Fibroblast of skin of left quadriceps (primary cell): ENCODE results near the gene WASHC2C.
"Not testable (repeated sequence)": the region's sequence is repeated elsewhere in the genome, so short reads cannot be mapped to it uniquely, and the experiment has no call there.

Experiments used
- DNase-seq, 2 experiments: peaks; one replicate each; pipeline ENCODE4 v3.0.0-alpha.2; 2013; ENCODE audit warnings: low read depth in 2 of 2

Gene WASHC2C

GRCh38 chr10:45761622-45762021 is 34.6 kb downstream of the WASHC2C start:
- DNase-seq, result not testable (repeated sequence)

- not testable (repeated sequence) for DNase-seq
Observed at GRCh38 chr10:45763037-45763436, 36.0 kb downstream of the WASHC2C start.

GRCh38 chr10:45768334-45768733 is 41.3 kb downstream of the WASHC2C start:
- not testable (repeated sequence) for DNase-seq

GRCh38 chr10:45771757-45772461 is 44.8 kb downstream of the WASHC2C start:
- DNase-seq, result not testable (repeated sequence)

GRCh38 chr10:45786217-45786616 is 59.2 kb downstream of the WASHC2C start:
- not testable (repeated sequence) for DNase-seq

GRCh38 chr10:45787212-45787741 is 60.2 kb downstream of the WASHC2C start:
- DNase-seq, result not testable (repeated sequence)

GRCh38 chr10:45789991-45790390 is 62.9 kb downstream of the WASHC2C start:
- DNase-seq, result not testable (repeated sequence)

- not testable (repeated sequence) for DNase-seq
Observed at GRCh38 chr10:45790694-45791426, 63.8 kb downstream of the WASHC2C start.

- not testable (repeated sequence) for DNase-seq
Observed at GRCh38 chr10:45794761-45795160, 67.7 kb downstream of the WASHC2C start.

GRCh38 chr10:45803060-45804010 is 76.3 kb downstream of the WASHC2C start:
- not testable (repeated sequence) for DNase-seq

- DNase-seq, result not testable (repeated sequence)
Observed at GRCh38 chr10:45804996-45805395, 77.9 kb downstream of the WASHC2C start.

GRCh38 chr10:45809837-45810236 is 82.8 kb downstream of the WASHC2C start:
- DNase-seq, result no peak

- DNase-seq, result no peak
Observed at GRCh38 chr10:45811075-45811474, 84.0 kb downstream of the WASHC2C start.

GRCh38 chr10:45812959-45813358 is 85.9 kb downstream of the WASHC2C start:
- DNase-seq, result not testable (repeated sequence)

- DNase-seq, result not testable (repeated sequence)
Observed at GRCh38 chr10:45814146-45814545, 87.1 kb downstream of the WASHC2C start.

GRCh38 chr10:45817130-45817859 is 90.2 kb downstream of the WASHC2C start:
- DNase-seq, result no peak

- no peak for DNase-seq
Observed at GRCh38 chr10:45817912-45818311, 90.8 kb downstream of the WASHC2C start.

GRCh38 chr10:45819552-45819951 is 92.5 kb downstream of the WASHC2C start:
- no peak for DNase-seq

- DNase-seq, result not testable (repeated sequence)
Observed at GRCh38 chr10:45820107-45820830, 93.2 kb downstream of the WASHC2C start.

GRCh38 chr10:45822918-45823317 is 95.9 kb downstream of the WASHC2C start:
- DNase-seq, result not testable (repeated sequence)
